B cell (primary cell): ENCODE results near the gene SH3RF3. TPM values are rescaled to one million over a fixed set of nuclear protein-coding genes. Genes with fewer than 3 reads are reported as not detected.

Experiments
- ATAC-seq: fragments of 200-7000 bp; cut with Tn5 transposase; one replicate; pipeline ENCODE4 v1.10.0; 2021; ENCODE audit warnings: low read depth, mild to moderate bottlenecking, moderate number of reproducible peaks, moderate library complexity
- CTCF ChIA-PET: fragments of 350-600 bp; sonication (Branson Sonifier 250); formaldehyde crosslinking; loops from one replicate; lab custom pipeline; 2021; ENCODE audit warnings: antibody characterized with exemption, inconsistent platforms; lab: Charles Lee
- POLR2A ChIA-PET: fragments of 350-600 bp; sonication (Branson Sonifier 250); formaldehyde crosslinking; loops from one replicate; lab custom pipeline; 2021; ENCODE audit warnings: antibody characterized with exemption; lab: Charles Lee
- DNase-seq: peaks from one replicate; pipeline ENCODE4 v3.0.0; 2013
- H2AFZ ChIP-seq: 2 replicates; pipeline ENCODE4 v1.6.1; 2012; ENCODE audit warnings: mild to moderate bottlenecking, low read depth, low read length; ENCODE audit not compliant: insufficient read depth, poor library complexity, severe bottlenecking
- H3K27ac ChIP-seq, 2 donors: 1 replicate in 1 of 2; 2 replicates in 1 of 2; pipeline ENCODE4 v1.5.1; 2012 to 2013; ENCODE audit warnings: low read length in 2 of 2, mild to moderate bottlenecking in 2 of 2, moderate library complexity in 1 of 2
- H3K27me3 ChIP-seq, 4 experiments: fragments of 200-600 bp in 1 of 4; sonication (generic) in 1 of 4; replicated peaks in 1 of 4; 1 replicate in 2 of 4; 2 replicates in 2 of 4; pipeline versions ENCODE4 v1.6.1 to v1.7.0; 2013 to 2016; ENCODE audit warnings: low read length in 3 of 4, mild to moderate bottlenecking in 2 of 4, mixed read lengths in 1 of 4, moderate library complexity in 1 of 4; ENCODE audit not compliant: insufficient read depth in 4 of 4, control insufficient read depth in 3 of 4; ENCODE audit errors: control extremely low read depth in 1 of 4
- H3K36me3 ChIP-seq, 2 experiments: replicated peaks in 1 of 2; 1 replicate in 1 of 2; 2 replicates in 1 of 2; pipeline versions ENCODE4 v1.6.1 to v1.7.1; 2013; ENCODE audit warnings: low read length in 1 of 2; ENCODE audit not compliant: insufficient read depth in 2 of 2, control insufficient read depth in 1 of 2; ENCODE audit errors: control extremely low read depth in 1 of 2, extremely low read depth in 1 of 2
- H3K4me1 ChIP-seq, 2 donors: fragments of 200-600 bp in 1 of 2; sonication (generic) in 1 of 2; 1 replicate in 1 of 2; 2 replicates in 1 of 2; pipeline versions ENCODE4 v1.5.1 to v1.6.1; 2013 to 2017; ENCODE audit warnings: low read length in 2 of 2; ENCODE audit not compliant: control insufficient read depth in 2 of 2, insufficient read depth in 2 of 2
- H3K4me2 ChIP-seq: replicated peaks from 2 replicates; pipeline ENCODE3; 2012; ENCODE audit warnings: mild to moderate bottlenecking, low read depth, low read length; ENCODE audit not compliant: poor library complexity, severe bottlenecking
- H3K4me3 ChIP-seq, 5 experiments: fragments of 200-600 bp in 1 of 5; sonication (generic) in 1 of 5; 1 replicate in 3 of 5; 2 replicates in 2 of 5; pipeline versions ENCODE4 v1.5.1 to v1.7.0; 2011 to 2016; ENCODE audit warnings: low read length in 4 of 5, mild to moderate bottlenecking in 4 of 5, low read depth in 2 of 5, control low read depth in 1 of 5, moderate library complexity in 1 of 5; ENCODE audit not compliant: insufficient read depth in 1 of 5; ENCODE audit errors: control extremely low read depth in 1 of 5, extremely low read depth in 1 of 5
- H3K79me2 ChIP-seq: fragments of 200-600 bp; sonication (generic); one replicate; pipeline ENCODE4 v1.6.0; 2016; ENCODE audit warnings: low read length; ENCODE audit not compliant: control insufficient read depth, insufficient read depth
- H3K9ac ChIP-seq: fragments of 200-600 bp; sonication (generic); 2 replicates; pipeline ENCODE4 v1.6.1; 2017; ENCODE audit warnings: mild to moderate bottlenecking, low read length, moderate library complexity
- H3K9me3 ChIP-seq, 3 donors: one replicate each; pipeline versions ENCODE4 v1.6.1 to v1.7.1; 2013; ENCODE audit warnings: low read length in 2 of 3; ENCODE audit not compliant: control insufficient read depth in 2 of 3, insufficient read depth in 1 of 3; ENCODE audit errors: control extremely low read depth in 1 of 3
- H4K20me1 ChIP-seq: 2 replicates; pipeline ENCODE4 v1.6.0; 2012; ENCODE audit warnings: mild to moderate bottlenecking, low read length; ENCODE audit not compliant: insufficient read depth, control insufficient read depth, poor library complexity, severe bottlenecking
- H3K27ac Mint-ChIP-seq: one replicate; pipeline ENCODE4 v1.8.0; 2021; ENCODE audit warnings: mixed read lengths
- H3K27me3 Mint-ChIP-seq: one replicate; pipeline ENCODE4 v1.8.0; 2021; ENCODE audit warnings: mixed read lengths
- H3K4me1 Mint-ChIP-seq: one replicate; pipeline ENCODE4 v1.8.0; 2021; ENCODE audit warnings: mixed read lengths
- H3K4me3 Mint-ChIP-seq: one replicate; pipeline ENCODE4 v1.8.0; 2021; ENCODE audit warnings: mixed read lengths
- H3K9me3 Mint-ChIP-seq: one replicate; pipeline ENCODE4 v1.8.0; 2022; ENCODE audit warnings: mixed read lengths; ENCODE audit not compliant: insufficient read depth
- CTCF ChIP-seq: fragments of 200-600 bp; IDR thresholded peaks from one replicate; pipeline ENCODE4 v1.8.0; 2022; ENCODE audit warnings: antibody characterized with exemption, mild to moderate bottlenecking
- EZH2 ChIP-seq: IDR thresholded peaks from 2 replicates; pipeline ENCODE4 v1.6.1; 2012; ENCODE audit warnings: borderline replicate concordance, low read depth, mild to moderate bottlenecking, moderate library complexity, low read length; ENCODE audit not compliant: insufficient read depth, poor library complexity, severe bottlenecking
- WGBS: methylation state at CpG from one replicate; pipeline ENCODE4 v1.1.5; 2013; ENCODE audit warnings: missing lambda C conversion rate; ENCODE audit not compliant: insufficient coverage; 5-methylcytosine and 5-hydroxymethylcytosine counted together
- intact Hi-C: fragments of 100-400 bp; cut with micrococcal nuclease; formaldehyde crosslinking; loops from one replicate; pipeline ENCODE4 v1.10.0; 2022
- polyA plus RNA-seq: library from polyadenylated mRNA; depleted of rRNA; stranded (reverse); fragments of >200 nt; gene quantifications from 2 replicates; pipeline ENCODE4 v1.2.3, GENCODE V29; 2012
- total RNA-seq, 2 donors: library from RNA; stranded (reverse); fragments of 120-200 nt in 1 of 2; gene quantifications; 1 replicate in 1 of 2; 2 replicates in 1 of 2; pipeline versions ENCODE4 v1.2.3 to v1.2.4, GENCODE V29; 2013 to 2022

Gene SH3RF3
- total and polyA plus RNA-seq, 2 donors (not counting 1 experiment from before 2014, with no cell fraction given), result 0.07 to 1.2 TPM

GRCh38 chr2:109189751-109190150 is 60.7 kb downstream of the SH3RF3 start:
- ChIA-PET CTCF (no interaction called here), POLR2A (no interaction called here)
- peaks cover 9 to 11% of the 10 kb centered on the region in 2 donors for H3K4me1 ChIP-seq
- no peaks in the 10 kb centered on the region for H3K27me3 ChIP-seq
- intact Hi-C loops, result no loop called here
- DNase-seq, result no peak
- H3K4me3 ChIP-seq, result no peak overlapping the region
- H3K4me3 Mint-ChIP-seq, result no peak overlapping the region
- H3K9me3 ChIP-seq, result peaks cover 0 to 4% (median 0%) of the 10 kb centered on the region in 3 donors
- H2AFZ ChIP-seq, result no peak overlapping the region
- peaks cover 10% of the 10 kb centered on the region for H3K4me1 Mint-ChIP-seq
- H3K27ac ChIP-seq, result no peak overlapping the region
- TF ChIP-seq EZH2, result no peak
- no peak for TF ChIP-seq CTCF
- ATAC-seq, result no peak
- 100% methylated on average over 2 of the region's 5 CpGs for WGBS
- no peak overlapping the region for H3K9ac ChIP-seq
- H3K4me2 ChIP-seq, result no peak overlapping the region
- no peak overlapping the region for H3K27ac Mint-ChIP-seq
- H3K9me3 Mint-ChIP-seq, result no peaks in the 10 kb centered on the region
- H4K20me1 ChIP-seq, result no peaks in the 10 kb centered on the region
- H3K27me3 Mint-ChIP-seq, result peaks cover 3% of the 10 kb centered on the region
- H3K36me3 ChIP-seq, result no peaks in the 10 kb centered on the region
- no peaks in the 10 kb centered on the region for H3K79me2 ChIP-seq

- H3K79me2 ChIP-seq, result no peaks in the 10 kb centered on the region
- peaks cover 17 to 22% of the 10 kb centered on the region in 2 donors for H3K4me1 ChIP-seq
- peak overlapping the region; percentile 51 for H3K4me2 ChIP-seq
- WGBS, result 34% methylated on average over 15 of the region's 17 CpGs
- Mint-ChIP-seq H3K27me3 (peaks cover 3% of the 10 kb centered on the region), H3K27ac (no peak overlapping the region), H3K9me3 (no peaks in the 10 kb centered on the region), H3K4me1 (peaks cover 20% of the 10 kb centered on the region), H3K4me3 (peak overlapping the region; percentile 41)
- peak overlapping the region; percentile 38 for H2AFZ ChIP-seq
- no peak overlapping the region for H3K27ac ChIP-seq
- DNase-seq, result peak; percentile 52
- peak; percentile 79 for ATAC-seq
- intact Hi-C loops, result no loop called here
- TF ChIP-seq EZH2, result no peak
- no peak for TF ChIP-seq CTCF
- ChIA-PET CTCF (no interaction called here), POLR2A (no interaction called here)
- no peak overlapping the region for H3K4me3 ChIP-seq
- H3K27me3 ChIP-seq, result no peaks in the 10 kb centered on the region
- no peak overlapping the region for H3K9ac ChIP-seq
- no peaks in the 10 kb centered on the region for H4K20me1 ChIP-seq
- H3K9me3 ChIP-seq, result peaks cover 0 to 4% (median 0%) of the 10 kb centered on the region in 3 donors
- no peaks in the 10 kb centered on the region for H3K36me3 ChIP-seq
Measured at GRCh38 chr2:109193807-109194619, 65.0 kb downstream of the SH3RF3 start.
